Stimulated activated CD4-positive, alpha-beta T cell treated with anti-CD3 and anti-CD28 coated beads, Interleukin-15, amount 100 ng/mL, for 48 hours (primary cell): ENCODE results near the gene MBOAT7.

Experiments
- DNase-seq, 2 donors: peaks; one replicate each; pipeline ENCODE4 v3.0.0-alpha.2; 2020; ENCODE audit warnings: low read depth in 2 of 2

Gene MBOAT7

GRCh38 chr19:54141356-54141755, 48.0 kb downstream of the MBOAT7 start:
- DNase-seq = no peak

- no peak for DNase-seq
Observed at GRCh38 chr19:54138489-54139256, 50.7 kb downstream of the MBOAT7 start.

DNA sequence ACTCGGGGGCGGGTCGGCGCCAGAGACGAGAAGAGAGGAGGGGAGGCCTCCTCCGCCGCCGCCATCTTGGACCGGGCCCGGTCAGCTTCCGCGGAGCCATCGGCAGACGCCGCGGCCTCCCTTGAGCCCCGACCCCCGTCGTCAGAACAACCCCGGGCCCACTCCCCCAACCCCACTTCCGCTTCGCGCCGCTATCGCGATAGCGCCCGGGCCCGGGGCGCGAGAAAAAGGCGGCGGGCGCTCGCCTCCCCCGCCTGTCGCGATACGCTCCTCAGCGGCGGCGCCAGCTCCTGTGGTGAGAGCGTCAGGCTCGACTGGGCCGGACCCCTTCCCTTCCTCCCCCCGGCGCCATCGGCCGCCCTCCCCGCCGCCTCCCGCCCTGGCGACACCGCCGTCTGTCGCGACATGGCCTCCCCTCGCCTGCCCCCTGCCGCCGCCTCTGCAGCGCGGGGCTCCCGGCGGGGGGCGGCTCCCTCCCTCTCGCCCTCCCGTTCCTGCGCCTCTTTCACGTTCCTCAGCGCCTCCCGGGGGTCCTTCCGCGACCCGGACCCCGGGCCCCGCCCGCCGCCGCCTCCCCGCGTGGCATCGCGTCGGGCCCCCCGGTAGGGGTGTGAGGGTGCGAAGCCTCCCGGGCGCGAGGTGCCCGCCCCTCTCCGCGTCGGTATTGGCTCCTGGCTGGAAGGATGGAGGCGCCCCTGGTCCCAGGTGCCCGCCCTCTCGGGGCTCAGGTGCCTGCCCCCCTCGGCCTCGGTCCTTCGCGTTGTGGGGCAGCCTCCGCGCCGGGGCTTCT, 51.5 kb downstream of the MBOAT7 start, which contains the start of gene CNOT3:
Gene CNOT3, plus strand, starts transcription at position 64 of the 790 bp plus-strand sequence. CDS start 5,217 bp downstream, outside the sequence.
- DNase-seq = no peak

GRCh38 chr19:54136864-54137698, 52.3 kb downstream of the MBOAT7 start:
- peak; percentile 99 to 100 for DNase-seq

DNA sequence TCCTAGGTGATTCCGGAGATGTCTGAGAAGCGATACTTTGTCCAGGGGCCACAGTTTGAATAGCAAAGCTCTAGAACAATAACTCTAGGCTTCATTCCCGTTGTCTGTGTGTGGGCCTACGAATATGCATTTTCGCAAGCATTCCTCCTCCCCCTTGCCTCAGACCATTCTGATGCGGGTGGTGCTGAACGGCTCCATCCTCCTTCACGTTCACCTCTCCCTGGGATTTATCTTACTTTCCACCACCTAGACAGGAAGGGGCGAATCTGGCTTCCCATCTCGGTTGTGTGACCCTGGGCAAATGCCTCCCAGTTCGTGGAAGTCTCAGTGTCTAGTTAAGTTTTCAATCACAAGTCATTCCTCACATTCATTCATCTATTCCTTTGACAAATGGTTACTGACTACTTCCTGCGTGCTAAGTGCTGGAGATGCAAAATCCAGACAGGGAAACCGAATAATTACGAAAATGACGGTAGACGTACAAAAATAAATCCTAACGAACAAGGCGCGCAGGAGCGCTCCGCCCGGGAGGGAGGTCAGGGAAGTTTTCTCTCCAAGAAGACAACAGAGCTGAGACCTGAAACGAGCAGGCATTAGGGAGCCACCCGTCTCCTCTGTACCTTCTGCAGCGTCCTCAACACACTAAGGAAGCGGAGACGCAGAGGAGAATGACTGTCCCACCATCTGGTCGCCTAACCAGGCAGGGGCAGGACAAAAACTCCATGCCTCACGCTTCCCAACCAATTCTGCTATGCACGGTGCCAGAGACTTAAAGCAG, 53.1 kb downstream of the MBOAT7 start:
- no peak for DNase-seq

DNA sequence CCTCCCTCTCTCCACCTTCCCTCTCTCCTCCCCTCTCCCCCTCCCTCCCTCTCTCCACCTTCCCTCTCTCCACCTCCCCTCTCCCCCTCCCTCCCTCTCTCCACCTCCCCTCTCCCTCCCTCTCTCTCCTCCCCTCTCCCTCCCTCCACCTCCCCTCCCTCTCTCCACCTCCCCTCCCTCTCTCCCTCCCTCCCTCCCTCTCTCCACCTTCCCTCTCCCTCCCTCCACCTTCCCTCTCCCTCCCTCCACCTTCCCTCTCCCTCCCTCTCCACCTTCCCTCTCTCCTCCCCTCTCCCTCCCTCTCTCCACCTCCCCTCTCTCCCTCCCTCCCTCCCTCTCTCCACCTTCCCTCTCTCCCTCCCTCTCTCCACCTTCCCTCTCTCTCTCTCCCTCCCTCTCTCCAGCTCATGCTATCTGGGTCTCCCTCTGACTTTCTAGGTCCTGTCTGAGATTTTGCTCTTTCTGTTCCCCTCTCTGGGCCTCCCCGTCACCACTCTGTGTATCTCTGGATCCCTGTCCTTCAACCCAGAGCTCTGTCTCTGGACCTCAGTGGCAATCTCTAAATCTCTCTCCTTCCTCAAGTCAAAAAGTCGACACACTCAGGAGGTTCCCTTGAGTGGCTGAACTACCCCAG, 55.3 kb downstream of the MBOAT7 start:
- no peak for DNase-seq

DNA sequence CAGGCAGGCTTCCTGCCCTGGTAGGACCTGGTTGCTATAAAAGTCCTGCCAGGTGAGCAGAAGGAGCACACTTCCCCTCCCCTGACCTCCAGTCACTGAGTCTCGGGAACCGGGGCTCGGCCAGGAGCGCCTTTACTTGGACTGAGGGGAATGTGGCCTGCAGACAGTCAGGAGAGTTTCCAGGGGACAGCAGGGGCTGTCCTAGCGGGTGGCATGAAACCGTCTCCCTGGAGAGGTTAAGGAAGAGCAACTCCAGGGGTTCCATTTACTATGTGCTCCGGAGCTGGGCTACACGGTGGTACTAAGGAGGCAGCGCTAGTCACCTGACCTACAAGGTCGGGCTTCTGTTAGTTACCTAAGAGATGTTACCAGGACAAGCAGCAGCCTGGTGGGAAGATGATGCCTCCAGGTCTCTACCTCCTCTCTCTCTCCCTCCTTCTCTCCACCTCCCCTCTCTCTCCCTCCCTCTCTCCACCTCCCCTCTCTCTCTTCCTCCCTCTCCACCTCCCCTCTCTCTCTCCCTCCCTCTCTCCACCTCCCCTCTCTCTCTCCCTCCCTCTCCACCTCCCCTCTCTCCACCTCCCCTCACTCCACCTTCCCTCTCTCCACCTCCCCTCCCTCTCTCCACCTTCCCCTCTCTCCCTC, 55.9 kb downstream of the MBOAT7 start:
- DNase-seq = no peak

- no peak for DNase-seq
Observed at GRCh38 chr19:54129617-54129996, 59.8 kb downstream of the MBOAT7 start.

DNA sequence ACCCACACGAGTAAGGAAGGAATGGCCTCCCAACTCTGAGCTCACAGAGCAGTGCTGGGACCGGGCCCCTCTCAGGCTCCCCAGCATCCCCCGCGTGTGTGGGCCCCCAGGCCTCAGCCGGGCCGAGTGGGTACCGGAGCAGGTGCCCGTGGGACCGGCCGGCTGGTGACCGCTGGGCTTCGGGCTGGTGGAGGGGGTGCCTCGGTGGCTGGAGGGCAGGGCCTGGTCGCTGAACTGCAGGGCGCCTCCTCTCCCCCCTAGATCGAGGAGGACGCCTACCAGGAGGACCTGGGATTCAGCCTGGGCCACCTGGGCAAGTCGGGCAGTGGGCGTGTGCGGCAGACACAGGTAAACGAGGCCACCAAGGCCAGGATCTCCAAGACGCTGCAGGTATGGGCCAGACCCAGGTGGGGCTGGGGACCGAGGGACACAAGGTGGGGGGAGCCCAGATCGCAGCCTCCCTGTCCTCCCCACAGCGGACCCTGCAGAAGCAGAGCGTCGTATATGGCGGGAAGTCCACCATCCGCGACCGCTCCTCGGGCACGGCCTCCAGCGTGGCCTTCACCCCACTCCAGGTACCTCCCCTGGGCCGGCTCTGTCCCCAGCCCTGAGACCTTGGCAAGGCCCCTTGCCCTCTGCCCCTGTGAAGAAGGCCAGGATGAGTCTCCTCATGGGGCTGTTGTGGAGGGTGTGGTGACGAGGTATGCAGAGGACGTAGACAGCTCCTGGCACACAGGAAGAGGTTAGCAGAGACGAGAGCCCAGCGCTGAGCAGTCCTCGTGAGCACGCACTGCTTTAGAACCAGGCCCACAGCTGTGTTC, 60.4 kb downstream of the MBOAT7 start:
- DNase-seq = no peak

DNA sequence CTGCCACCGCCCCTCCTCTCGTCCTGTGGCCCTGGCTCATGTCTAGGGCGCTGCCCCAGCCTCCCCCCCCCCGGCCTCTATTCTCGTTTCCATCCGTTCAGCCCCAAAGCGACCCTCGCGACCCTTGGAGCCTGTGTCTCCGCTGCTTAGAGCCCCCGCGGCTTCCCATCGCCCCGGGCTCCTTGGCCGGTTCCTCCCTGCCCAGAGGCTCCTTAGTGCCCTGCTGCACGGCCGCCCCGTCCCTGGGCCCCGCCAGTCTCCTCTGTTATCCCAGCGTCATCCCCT, 61.0 kb downstream of the MBOAT7 start:
- no peak for DNase-seq

DNA sequence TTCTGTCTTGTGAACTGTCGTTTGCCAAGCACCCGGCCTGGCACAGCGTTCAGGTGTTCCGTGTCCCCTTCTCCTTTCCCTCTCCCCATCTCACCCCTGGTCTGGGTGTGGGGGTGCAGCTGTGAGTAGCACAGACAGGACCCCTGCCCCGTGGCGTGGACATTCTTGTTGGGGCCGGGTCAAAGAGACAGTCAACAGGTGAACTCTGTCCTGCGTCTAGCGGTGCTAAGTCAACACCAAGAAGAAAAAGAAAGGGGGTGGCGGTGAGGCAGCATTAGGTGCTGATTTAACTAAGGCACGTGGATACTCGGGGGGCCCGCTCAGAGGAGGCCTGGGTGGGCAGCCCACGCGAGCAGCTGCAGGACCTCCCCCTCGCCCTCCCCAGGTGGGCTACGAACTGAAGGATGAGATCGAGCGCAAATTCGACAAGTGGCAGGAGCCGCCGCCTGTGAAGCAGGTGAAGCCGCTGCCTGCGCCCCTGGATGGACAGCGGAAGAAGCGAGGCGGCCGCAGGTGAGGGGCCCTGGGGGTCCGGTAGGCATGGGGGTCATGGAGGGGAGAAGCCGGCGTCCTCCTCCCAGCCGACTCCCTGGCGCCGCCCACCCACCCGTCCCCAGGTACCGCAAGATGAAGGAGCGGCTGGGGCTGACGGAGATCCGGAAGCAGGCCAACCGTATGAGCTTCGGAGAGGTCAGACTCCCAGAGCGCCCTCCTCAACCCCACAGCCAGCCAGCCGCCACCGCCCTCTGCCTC, 61.5 kb downstream of the MBOAT7 start:
- no peak for DNase-seq

GRCh38 chr19:54125713-54126112, 63.7 kb downstream of the MBOAT7 start:
- no peak for DNase-seq

- DNase-seq = no peak
Observed at GRCh38 chr19:54124393-54124792, 65.0 kb downstream of the MBOAT7 start.

- no peak for DNase-seq
Observed at GRCh38 chr19:54123682-54124081, 65.7 kb downstream of the MBOAT7 start.
